Astrocyte (in vitro differentiated cells and primary cell): ENCODE measurements around the gene SLC66A2. TPM values are rescaled to one million over a fixed set of nuclear protein-coding genes. Genes with fewer than 3 reads are reported as not detected.

Experiments used
- DNase-seq: peaks from one replicate; pipeline ENCODE4 v3.0.0-alpha.2; 2010; ENCODE audit warnings: low read depth
- FAIRE-seq: peaks from 2 replicates; lab custom pipeline; 2011; peaks lifted over from hg19 to GRCh38; lab: Jason Lieb, UNC
- H2AFZ ChIP-seq: 2 replicates; pipeline ENCODE4 v1.6.0; 2012; ENCODE audit warnings: low read depth, low read length, inconsistent platforms
- H3K27ac ChIP-seq: 2 replicates; pipeline ENCODE4 v1.5.1; 2011; ENCODE audit warnings: low read depth, low read length, inconsistent platforms
- H3K27me3 ChIP-seq: 2 replicates; pipeline ENCODE4 v1.6.0; 2011; ENCODE audit warnings: low read length, inconsistent platforms; ENCODE audit not compliant: insufficient read depth
- H3K36me3 ChIP-seq: 2 replicates; pipeline ENCODE4 v1.5.1; 2011; ENCODE audit warnings: low read length, inconsistent platforms; ENCODE audit not compliant: insufficient read depth
- H3K4me1 ChIP-seq: 2 replicates; pipeline ENCODE4 v1.5.1; 2011; ENCODE audit warnings: low read length, inconsistent platforms; ENCODE audit not compliant: insufficient read depth
- H3K4me2 ChIP-seq: 2 replicates; pipeline ENCODE4 v1.6.0; 2012; ENCODE audit warnings: low read length, inconsistent platforms
- H3K4me3 ChIP-seq: 2 replicates; pipeline ENCODE4 v1.5.1; 2011; ENCODE audit warnings: low read depth, mild to moderate bottlenecking, low read length, inconsistent platforms; ENCODE audit not compliant: insufficient read depth
- H3K79me2 ChIP-seq: 2 replicates; pipeline ENCODE4 v1.6.0; 2012; ENCODE audit warnings: mild to moderate bottlenecking, low read length, inconsistent platforms; ENCODE audit not compliant: insufficient read depth
- H3K9ac ChIP-seq: 2 replicates; pipeline ENCODE4 v1.6.0; 2012; ENCODE audit warnings: mild to moderate bottlenecking, low read length, inconsistent platforms
- H3K9me3 ChIP-seq: 2 replicates; pipeline ENCODE4 v1.5.1; 2012; ENCODE audit warnings: low read depth, mild to moderate bottlenecking, low read length, inconsistent platforms; ENCODE audit not compliant: insufficient read depth
- H4K20me1 ChIP-seq: 2 replicates; pipeline ENCODE4 v1.6.0; 2012; ENCODE audit warnings: low read length, inconsistent platforms; ENCODE audit not compliant: insufficient read depth
- H3K27ac Mint-ChIP-seq: one replicate; pipeline ENCODE4 v1.8.0; 2021; ENCODE audit warnings: mild to moderate bottlenecking, mixed read lengths; ENCODE audit not compliant: unreplicated experiment
- H3K27me3 Mint-ChIP-seq: one replicate; pipeline ENCODE4 v1.8.0; 2021; ENCODE audit warnings: low read depth, mixed read lengths; ENCODE audit not compliant: unreplicated experiment
- H3K36me3 Mint-ChIP-seq: one replicate; pipeline ENCODE4 v1.8.0; 2021; ENCODE audit warnings: low read depth, mixed read lengths; ENCODE audit not compliant: unreplicated experiment
- H3K4me1 Mint-ChIP-seq: one replicate; pipeline ENCODE4 v1.8.0; 2021; ENCODE audit warnings: low read depth, mixed read lengths; ENCODE audit not compliant: unreplicated experiment
- H3K4me3 Mint-ChIP-seq: one replicate; pipeline ENCODE4 v1.8.0; 2021; ENCODE audit warnings: mild to moderate bottlenecking, moderate library complexity, mixed read lengths; ENCODE audit not compliant: unreplicated experiment
- H3K9me3 Mint-ChIP-seq: one replicate; pipeline ENCODE4 v1.8.0; 2021; ENCODE audit warnings: mild to moderate bottlenecking, mixed read lengths; ENCODE audit not compliant: unreplicated experiment
- EZH2 ChIP-seq: IDR thresholded peaks from 2 replicates; pipeline ENCODE4 v1.6.1; 2012; ENCODE audit warnings: mild to moderate bottlenecking, low read length, inconsistent platforms; ENCODE audit not compliant: insufficient read depth
- total RNA-seq: library from RNA; stranded (reverse); gene quantifications from 2 replicates; pipeline ENCODE4 v1.2.1, GENCODE V29; 2021
- TF ChIP-seq, protein P1 (sequence below): IDR thresholded peaks from 2 replicates; pipeline ENCODE4 v1.5.1; 2011; ENCODE audit warnings: low read depth, mild to moderate bottlenecking, inconsistent platforms, low read length, moderate library complexity; ENCODE audit not compliant: insufficient read depth

SLC66A2 gene
- total RNA-seq, 1 donor from 2014 or later: 25.3 TPM

DNA sequence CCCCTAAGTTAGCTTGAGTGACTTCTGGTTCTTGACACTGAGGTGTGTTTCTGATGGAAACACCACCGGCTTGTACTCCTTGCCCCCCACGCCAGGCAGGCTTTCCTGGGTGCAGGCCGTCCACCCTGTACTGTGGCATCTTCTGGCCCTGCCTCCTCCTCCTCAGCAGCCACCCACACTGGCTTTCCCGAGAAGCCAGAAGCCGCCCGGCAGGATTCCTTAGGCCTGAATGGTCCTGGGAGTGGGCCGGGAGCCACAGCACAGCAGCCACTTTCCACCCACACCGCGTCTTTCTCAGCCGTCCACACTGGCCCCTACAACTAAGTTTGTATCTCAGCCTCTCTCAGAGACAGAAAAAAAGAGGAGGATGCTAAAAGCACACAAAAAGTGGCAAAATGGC is 10.9 kb upstream of the SLC66A2 start:
- H2AFZ ChIP-seq: no peak overlapping the region
- no peaks in the 10 kb centered on the region for H3K79me2 ChIP-seq
- Mint-ChIP-seq H3K9me3 (no peaks in the 10 kb centered on the region), H3K27me3 (no peaks in the 10 kb centered on the region), H3K36me3 (peaks cover 2% of the 10 kb centered on the region), H3K27ac (peak overlapping the region; percentile 13), H3K4me1 (peaks cover 31% of the 10 kb centered on the region), H3K4me3 (no peak overlapping the region)
- no peaks in the 10 kb centered on the region for H3K9me3 ChIP-seq
- no peak overlapping the region for H3K9ac ChIP-seq
- H3K27ac ChIP-seq: no peak overlapping the region
- H3K27me3 ChIP-seq: no peaks in the 10 kb centered on the region
- H3K4me3 ChIP-seq: no peak overlapping the region
- DNase-seq: peak; percentile 74
- TF ChIP-seq, protein P1, sequence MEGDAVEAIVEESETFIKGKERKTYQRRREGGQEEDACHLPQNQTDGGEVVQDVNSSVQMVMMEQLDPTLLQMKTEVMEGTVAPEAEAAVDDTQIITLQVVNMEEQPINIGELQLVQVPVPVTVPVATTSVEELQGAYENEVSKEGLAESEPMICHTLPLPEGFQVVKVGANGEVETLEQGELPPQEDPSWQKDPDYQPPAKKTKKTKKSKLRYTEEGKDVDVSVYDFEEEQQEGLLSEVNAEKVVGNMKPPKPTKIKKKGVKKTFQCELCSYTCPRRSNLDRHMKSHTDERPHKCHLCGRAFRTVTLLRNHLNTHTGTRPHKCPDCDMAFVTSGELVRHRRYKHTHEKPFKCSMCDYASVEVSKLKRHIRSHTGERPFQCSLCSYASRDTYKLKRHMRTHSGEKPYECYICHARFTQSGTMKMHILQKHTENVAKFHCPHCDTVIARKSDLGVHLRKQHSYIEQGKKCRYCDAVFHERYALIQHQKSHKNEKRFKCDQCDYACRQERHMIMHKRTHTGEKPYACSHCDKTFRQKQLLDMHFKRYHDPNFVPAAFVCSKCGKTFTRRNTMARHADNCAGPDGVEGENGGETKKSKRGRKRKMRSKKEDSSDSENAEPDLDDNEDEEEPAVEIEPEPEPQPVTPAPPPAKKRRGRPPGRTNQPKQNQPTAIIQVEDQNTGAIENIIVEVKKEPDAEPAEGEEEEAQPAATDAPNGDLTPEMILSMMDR: no peak
- no peak for TF ChIP-seq EZH2
- FAIRE-seq: no peak
- no peaks in the 10 kb centered on the region for H3K36me3 ChIP-seq
- no peaks in the 10 kb centered on the region for H4K20me1 ChIP-seq
- peak overlapping the region; percentile 33 for H3K4me2 ChIP-seq
- H3K4me1 ChIP-seq: peaks cover 40% of the 10 kb centered on the region

DNA sequence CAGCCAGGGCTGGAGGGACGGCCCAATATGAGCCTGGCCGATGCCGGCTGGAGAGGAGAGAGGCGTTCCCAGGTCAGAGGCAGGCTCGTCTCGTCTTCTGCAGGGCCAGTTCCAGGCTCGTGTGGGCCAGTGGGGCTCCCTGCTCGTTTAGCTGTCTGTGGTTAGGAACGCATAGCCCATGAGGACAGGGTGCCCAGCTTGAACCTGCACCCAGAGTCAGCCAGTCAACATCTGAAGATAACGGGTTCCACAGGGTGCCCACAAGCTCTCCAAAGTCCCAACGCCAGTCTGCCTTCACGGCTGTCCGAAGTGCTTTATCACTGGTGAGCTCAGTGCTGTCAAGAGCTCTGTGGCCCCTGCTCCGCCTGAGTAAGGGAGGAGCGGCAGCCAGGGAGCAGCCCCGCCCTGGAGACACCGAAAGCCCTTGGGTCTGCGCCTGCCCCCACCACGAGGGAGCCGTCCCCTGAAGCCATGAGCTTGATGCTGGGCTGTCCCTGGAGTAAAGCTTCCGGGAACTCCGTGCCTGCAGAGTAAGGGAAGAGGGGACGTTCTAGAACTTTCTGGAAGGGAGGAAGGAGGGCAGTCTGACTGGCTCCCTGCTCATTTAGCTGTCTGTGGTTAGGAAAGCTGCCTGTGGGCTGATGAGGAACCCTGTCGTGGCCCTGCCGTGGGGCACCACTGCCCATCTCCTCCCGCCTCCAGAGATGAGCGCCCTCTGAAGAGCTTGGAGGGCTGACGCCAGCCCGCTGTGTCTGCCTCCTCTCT is 10.3 kb upstream of the SLC66A2 start:
- no peaks in the 10 kb centered on the region for H4K20me1 ChIP-seq
- H3K36me3 Mint-ChIP-seq: peaks cover 2% of the 10 kb centered on the region
- FAIRE-seq (no peak), DNase-seq (peak; percentile 29)
- H3K4me1 ChIP-seq: peaks cover 40% of the 10 kb centered on the region
- TF ChIP-seq, protein P1: no peak
- TF ChIP-seq EZH2: no peak
- no peak overlapping the region for H3K27ac ChIP-seq
- H3K79me2 ChIP-seq: no peaks in the 10 kb centered on the region
- no peaks in the 10 kb centered on the region for H3K9me3 Mint-ChIP-seq
- H2AFZ ChIP-seq: peak overlapping the region; percentile 23
- peak overlapping the region; percentile 13 for H3K27ac Mint-ChIP-seq
- no peaks in the 10 kb centered on the region for H3K27me3 Mint-ChIP-seq
- no peak overlapping the region for H3K4me3 Mint-ChIP-seq
- peak overlapping the region; percentile 33 for H3K4me2 ChIP-seq
- H3K4me1 Mint-ChIP-seq: peaks cover 31% of the 10 kb centered on the region
- H3K27me3 ChIP-seq: no peaks in the 10 kb centered on the region
- H3K9me3 ChIP-seq: no peaks in the 10 kb centered on the region
- H3K36me3 ChIP-seq: no peaks in the 10 kb centered on the region
- H3K4me3 ChIP-seq: no peak overlapping the region
- H3K9ac ChIP-seq: no peak overlapping the region
